Measurements from ENCODE around the gene SYT10.

DNA sequence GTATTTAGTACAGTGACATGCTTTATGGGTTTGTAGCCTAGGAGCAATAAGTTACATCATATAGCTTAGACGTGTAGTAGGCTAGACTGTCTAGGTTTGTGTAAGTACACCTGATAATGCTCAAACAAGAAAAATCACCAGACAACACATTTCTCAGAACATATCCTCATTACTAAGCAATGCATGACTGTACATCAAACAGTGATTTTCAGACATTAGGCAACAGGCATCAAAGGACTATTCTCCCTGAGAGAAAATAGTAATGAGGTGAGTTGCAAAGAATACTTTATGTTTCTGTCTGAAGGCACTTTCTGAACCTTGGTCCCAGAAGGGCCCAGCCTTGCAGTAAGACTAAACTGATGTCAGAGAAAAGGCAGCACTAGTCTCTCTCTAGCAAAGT lies 48.4 kb upstream of the SYT10 start:
- TF ChIP-seq, protein P1, sequence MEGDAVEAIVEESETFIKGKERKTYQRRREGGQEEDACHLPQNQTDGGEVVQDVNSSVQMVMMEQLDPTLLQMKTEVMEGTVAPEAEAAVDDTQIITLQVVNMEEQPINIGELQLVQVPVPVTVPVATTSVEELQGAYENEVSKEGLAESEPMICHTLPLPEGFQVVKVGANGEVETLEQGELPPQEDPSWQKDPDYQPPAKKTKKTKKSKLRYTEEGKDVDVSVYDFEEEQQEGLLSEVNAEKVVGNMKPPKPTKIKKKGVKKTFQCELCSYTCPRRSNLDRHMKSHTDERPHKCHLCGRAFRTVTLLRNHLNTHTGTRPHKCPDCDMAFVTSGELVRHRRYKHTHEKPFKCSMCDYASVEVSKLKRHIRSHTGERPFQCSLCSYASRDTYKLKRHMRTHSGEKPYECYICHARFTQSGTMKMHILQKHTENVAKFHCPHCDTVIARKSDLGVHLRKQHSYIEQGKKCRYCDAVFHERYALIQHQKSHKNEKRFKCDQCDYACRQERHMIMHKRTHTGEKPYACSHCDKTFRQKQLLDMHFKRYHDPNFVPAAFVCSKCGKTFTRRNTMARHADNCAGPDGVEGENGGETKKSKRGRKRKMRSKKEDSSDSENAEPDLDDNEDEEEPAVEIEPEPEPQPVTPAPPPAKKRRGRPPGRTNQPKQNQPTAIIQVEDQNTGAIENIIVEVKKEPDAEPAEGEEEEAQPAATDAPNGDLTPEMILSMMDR (IDR thresholded peaks at IDR 0.05) = no peak
- TF ChIP-seq POLR2AphosphoS5 (IDR thresholded peaks at IDR 0.05; ENCODE audit: low read depth, low read length) = no peak
- TF ChIP-seq, protein P2, sequence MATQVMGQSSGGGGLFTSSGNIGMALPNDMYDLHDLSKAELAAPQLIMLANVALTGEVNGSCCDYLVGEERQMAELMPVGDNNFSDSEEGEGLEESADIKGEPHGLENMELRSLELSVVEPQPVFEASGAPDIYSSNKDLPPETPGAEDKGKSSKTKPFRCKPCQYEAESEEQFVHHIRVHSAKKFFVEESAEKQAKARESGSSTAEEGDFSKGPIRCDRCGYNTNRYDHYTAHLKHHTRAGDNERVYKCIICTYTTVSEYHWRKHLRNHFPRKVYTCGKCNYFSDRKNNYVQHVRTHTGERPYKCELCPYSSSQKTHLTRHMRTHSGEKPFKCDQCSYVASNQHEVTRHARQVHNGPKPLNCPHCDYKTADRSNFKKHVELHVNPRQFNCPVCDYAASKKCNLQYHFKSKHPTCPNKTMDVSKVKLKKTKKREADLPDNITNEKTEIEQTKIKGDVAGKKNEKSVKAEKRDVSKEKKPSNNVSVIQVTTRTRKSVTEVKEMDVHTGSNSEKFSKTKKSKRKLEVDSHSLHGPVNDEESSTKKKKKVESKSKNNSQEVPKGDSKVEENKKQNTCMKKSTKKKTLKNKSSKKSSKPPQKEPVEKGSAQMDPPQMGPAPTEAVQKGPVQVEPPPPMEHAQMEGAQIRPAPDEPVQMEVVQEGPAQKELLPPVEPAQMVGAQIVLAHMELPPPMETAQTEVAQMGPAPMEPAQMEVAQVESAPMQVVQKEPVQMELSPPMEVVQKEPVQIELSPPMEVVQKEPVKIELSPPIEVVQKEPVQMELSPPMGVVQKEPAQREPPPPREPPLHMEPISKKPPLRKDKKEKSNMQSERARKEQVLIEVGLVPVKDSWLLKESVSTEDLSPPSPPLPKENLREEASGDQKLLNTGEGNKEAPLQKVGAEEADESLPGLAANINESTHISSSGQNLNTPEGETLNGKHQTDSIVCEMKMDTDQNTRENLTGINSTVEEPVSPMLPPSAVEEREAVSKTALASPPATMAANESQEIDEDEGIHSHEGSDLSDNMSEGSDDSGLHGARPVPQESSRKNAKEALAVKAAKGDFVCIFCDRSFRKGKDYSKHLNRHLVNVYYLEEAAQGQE (IDR thresholded peaks at IDR 0.05; ENCODE audit: insufficient read depth in 1 of 2, low read depth in 2 of 2, low read length in 1 of 2) = no peak
- no peak for TF ChIP-seq TCF7L2 (IDR thresholded peaks at IDR 0.05; ENCODE audit: low read depth, low read length)

Measured in Panc1 (cell line).